ENCODE data around the gene PEX11G. TPM values are rescaled to one million over a fixed set of nuclear protein-coding genes. Genes with fewer than 3 reads are reported as not detected.

The PEX11G gene
- total RNA-seq = 1 to 10 TPM; 2.3 to 9.6 (median 5.2) TPM
- polyA plus RNA-seq = 1 to 10 TPM; 3.4 to 7.8 (median 4.0) TPM
- long read RNA-seq, donor 1, partial matches to known transcripts = 0 of 2 reads
- long read RNA-seq, donor 1, other reads (novel, unspliced or antisense) = 0 of 2 reads
- long read RNA-seq, donor 2 = 0 reads

DNA sequence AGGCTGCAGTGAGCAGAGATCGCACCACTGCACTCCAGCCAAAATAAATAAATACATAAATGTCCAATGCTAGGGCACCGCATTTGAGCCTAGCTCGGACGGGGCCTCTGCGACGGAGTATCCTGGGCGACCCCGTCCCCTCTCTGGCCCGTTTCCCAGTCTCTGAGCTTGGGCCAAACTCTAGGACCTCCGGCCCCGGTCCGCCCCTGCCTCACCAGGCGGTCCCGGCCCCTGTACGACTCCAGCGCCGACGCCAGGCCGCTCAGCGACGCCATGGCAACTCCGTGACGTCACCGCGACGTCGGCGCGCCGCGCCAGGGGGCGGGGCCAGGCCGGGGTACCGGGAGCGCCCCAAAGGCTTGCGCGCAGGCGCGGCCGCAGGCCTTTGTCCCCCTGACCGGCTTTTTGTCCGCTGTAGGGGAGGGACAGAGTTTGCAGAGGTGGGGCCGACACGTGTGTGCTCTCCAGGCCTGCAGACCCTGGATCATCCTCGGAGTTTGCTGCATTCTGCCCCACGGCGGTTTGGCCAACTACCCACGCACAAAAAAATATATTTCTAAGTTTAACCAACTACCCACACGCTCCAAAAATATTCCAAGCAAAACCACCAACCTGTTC is at the start of gene PEX11G:
PEX11G (minus strand) TSS at position 300 of the 618 bp plus-strand sequence; CDS start at position 275, 25 bp downstream.
- DNase-seq = peak; percentile 98
- H3K27ac ChIP-seq = peak within 1 kb of the TSS; percentile 66 to 90 (median 82)
- H3K9me3 ChIP-seq = no peaks in the 10 kb centered on the region
- H3K36me3 ChIP-seq = no peaks in the 10 kb centered on the region
- H3K27me3 ChIP-seq (replicated peaks in 1 of 7) = no peaks in the 10 kb centered on the region
- intact Hi-C loops (cut with DNase I; ENCODE audit: low total_unique reads) = no loop called here
- TF ChIP-seq, protein P1, sequence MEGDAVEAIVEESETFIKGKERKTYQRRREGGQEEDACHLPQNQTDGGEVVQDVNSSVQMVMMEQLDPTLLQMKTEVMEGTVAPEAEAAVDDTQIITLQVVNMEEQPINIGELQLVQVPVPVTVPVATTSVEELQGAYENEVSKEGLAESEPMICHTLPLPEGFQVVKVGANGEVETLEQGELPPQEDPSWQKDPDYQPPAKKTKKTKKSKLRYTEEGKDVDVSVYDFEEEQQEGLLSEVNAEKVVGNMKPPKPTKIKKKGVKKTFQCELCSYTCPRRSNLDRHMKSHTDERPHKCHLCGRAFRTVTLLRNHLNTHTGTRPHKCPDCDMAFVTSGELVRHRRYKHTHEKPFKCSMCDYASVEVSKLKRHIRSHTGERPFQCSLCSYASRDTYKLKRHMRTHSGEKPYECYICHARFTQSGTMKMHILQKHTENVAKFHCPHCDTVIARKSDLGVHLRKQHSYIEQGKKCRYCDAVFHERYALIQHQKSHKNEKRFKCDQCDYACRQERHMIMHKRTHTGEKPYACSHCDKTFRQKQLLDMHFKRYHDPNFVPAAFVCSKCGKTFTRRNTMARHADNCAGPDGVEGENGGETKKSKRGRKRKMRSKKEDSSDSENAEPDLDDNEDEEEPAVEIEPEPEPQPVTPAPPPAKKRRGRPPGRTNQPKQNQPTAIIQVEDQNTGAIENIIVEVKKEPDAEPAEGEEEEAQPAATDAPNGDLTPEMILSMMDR (IDR thresholded peaks at IDR 0.05 in 8 of 11, conservative IDR thresholded peaks at IDR 0.05 in 3 of 11) = peak in 5 of 11 experiments; percentile 8 to 30 (median 11)
- TF ChIP-seq POLR2AphosphoS5 (IDR thresholded peaks at IDR 0.05) (peak; percentile 92 to 95 (median 93)), POLR2A (IDR thresholded peaks at IDR 0.05) (peak in 2 of 3 donors; percentile 56 to 70)
- peaks cover 5 to 60% (median 26%) of the 10 kb centered on the region in 6 donors for H3K4me1 ChIP-seq
- 0 to 2% (median 1%) methylated on average over 27 to 49 of the region's 49 CpGs for WGBS, 5 donors
- H3K4me3 ChIP-seq = peak within 1 kb of the TSS; percentile 40 to 70 (median 54)

DNA sequence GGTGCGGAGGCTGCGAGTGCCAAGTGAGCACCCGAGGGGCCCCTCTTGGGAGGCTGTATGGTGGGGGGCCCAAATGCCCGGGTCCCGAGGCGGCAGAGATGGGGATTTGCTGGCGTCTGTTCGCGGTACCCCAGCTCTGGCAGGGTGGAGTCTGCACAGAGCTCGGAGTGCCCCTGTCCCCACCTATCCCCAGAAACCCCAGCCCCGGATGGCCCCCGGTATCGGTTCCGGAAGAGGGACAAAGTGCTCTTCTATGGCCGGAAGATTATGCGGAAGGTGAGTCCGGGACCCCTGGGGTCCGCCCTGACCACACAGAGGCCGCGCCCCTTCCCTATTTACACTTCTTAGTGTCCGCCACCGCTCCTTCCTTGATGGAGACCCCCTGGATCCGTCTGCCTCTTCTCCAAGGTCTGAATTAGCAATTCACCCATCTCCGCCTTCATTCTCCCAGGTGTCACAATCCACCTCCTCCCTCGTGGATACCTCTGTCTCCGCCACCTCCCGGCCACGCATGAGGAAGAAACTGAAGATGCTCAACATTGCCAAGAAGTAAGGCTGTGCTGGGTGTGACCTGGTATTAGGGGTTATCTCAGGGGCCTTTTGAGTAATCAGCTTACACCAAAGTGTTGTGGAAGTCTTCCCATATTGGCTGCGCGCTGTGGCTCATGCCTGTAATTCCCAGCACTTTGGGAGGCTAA is 47.3 kb upstream of the PEX11G start:
- intact Hi-C loops (cut with DNase I; ENCODE audit: low total_unique reads) = no loop called here
- H3K27ac ChIP-seq = peak overlapping the region; percentile 80 to 93 (median 88)
- H3K9me3 ChIP-seq = no peaks in the 10 kb centered on the region
- DNase-seq = no peak
- 13 to 17% (median 15%) methylated on average over 29 to 30 of the region's 30 CpGs for WGBS, 5 donors
- peaks cover 0 to 67% (median 41%) of the 10 kb centered on the region in 6 donors for H3K36me3 ChIP-seq
- peak overlapping the region; percentile 71 to 93 (median 86) for H3K4me3 ChIP-seq
- H3K27me3 ChIP-seq (replicated peaks in 1 of 7) = no peaks in the 10 kb centered on the region
- no peak for TF ChIP-seq POLR2A (IDR thresholded peaks at IDR 0.05)
- TF ChIP-seq POLR2AphosphoS5 (IDR thresholded peaks at IDR 0.05) = no peak
- TF ChIP-seq, protein P1 (IDR thresholded peaks at IDR 0.05 in 8 of 11, conservative IDR thresholded peaks at IDR 0.05 in 3 of 11) = no peak
- H3K4me1 ChIP-seq = peaks cover 13 to 58% (median 42%) of the 10 kb centered on the region in 6 donors

DNA sequence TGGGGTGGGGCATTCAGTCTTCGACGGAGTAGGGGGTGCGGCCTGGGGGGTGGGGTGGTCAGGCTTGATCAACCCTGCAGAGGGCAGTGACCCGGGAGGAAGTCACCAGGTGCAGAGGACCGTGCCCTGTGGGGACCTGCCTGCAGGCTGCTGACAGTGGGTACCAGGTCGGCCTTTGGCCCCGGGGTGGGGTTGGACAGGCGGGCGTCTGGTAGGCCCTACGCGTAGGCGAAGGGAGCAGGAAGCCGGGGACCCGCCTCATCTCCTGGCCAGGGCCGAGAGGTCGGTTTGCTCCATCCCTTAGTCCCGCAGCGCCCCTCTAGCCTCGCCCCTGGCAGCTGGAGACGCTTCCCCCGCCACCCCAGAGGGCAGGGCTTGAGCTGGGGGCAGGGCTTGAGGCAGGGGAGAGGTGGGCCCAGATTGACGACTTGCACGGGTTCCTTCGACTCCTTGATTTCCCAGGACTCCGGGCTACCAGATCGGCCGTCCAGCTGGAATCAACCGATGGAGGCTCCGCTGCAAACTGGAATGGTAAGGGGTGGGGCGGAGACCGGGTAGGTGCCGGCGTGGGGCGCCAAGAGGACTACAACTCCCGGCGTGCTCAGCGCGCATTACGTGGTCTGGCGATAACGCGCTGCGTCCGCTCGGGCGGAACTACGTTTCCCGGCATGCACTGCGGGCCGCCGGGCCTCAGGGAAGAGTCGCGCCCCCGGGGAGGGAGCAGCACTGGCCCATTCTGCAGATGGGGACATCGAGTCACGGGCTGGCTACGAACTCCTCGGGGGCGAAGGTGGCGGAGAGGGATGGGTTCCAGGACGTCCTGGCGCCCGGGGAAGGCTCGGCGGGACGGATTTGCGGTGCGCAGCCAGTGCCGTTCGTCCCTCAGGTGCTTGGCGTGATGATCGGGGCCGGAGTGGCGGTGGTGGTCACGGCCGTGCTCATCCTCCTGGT is 46.5 kb upstream of the PEX11G start, which contains the start of gene PNPLA6:
PNPLA6 (plus strand) TSS at position 671 of the 951 bp plus-strand sequence; CDS start at position 743, 72 bp downstream.
- WGBS, 5 donors = 0% methylated on average over 23 to 76 of the region's 76 CpGs

More for the DNA sequence above, 46.5 kb upstream of the PEX11G start, which contains the start of gene PNPLA6:
- Histone ChIP-seq H3K27me3 (replicated peaks in 1 of 7) (no peaks in the 10 kb centered on the region), H3K36me3 (peaks cover 0 to 67% (median 39%) of the 10 kb centered on the region in 6 donors), H3K4me1 (peaks cover 13 to 58% (median 42%) of the 10 kb centered on the region in 6 donors), H3K27ac (peak within 1 kb of the TSS; percentile 80 to 93 (median 88)), H3K4me3 (peak within 1 kb of the TSS; percentile 71 to 93 (median 86)), H3K9me3 (no peaks in the 10 kb centered on the region)
- TF ChIP-seq POLR2A (IDR thresholded peaks at IDR 0.05) (peak in 1 of 3 donors; percentile 55), POLR2AphosphoS5 (IDR thresholded peaks at IDR 0.05) (peak; percentile 97 to 98 (median 98))
- TF ChIP-seq, protein P1 (IDR thresholded peaks at IDR 0.05 in 8 of 11, conservative IDR thresholded peaks at IDR 0.05 in 3 of 11) = peak in 1 of 11 experiments; percentile 7
- peak; percentile 98 for DNase-seq
- intact Hi-C loops (cut with DNase I; ENCODE audit: low total_unique reads) = no loop called here

All from spleen (tissue), 13 donors.